SU-DHL-6 (cell line): ENCODE measurements around the gene HNRNPAB.

ENCODE experiments used
- EZH2phosphoT487 ChIP-seq: fragments of 200-600 bp; sonication (generic), shearing (Covaris generic); conservative IDR thresholded peaks from 2 replicates; pipeline ENCODE4 v1.6.1; 2018; ENCODE audit warnings: mild to moderate bottlenecking, antibody characterized with exemption, low read length, moderate library complexity, mixed read lengths
- TF ChIP-seq, protein P1 (sequence below): fragments of 200-600 bp; sonication (generic); IDR thresholded peaks from one replicate; pipeline ENCODE4 v1.5.1; 2017; ENCODE audit warnings: antibody characterized with exemption, mild to moderate bottlenecking, low read length, moderate library complexity; ENCODE audit not compliant: insufficient read depth, poor library complexity, severe bottlenecking

DNA sequence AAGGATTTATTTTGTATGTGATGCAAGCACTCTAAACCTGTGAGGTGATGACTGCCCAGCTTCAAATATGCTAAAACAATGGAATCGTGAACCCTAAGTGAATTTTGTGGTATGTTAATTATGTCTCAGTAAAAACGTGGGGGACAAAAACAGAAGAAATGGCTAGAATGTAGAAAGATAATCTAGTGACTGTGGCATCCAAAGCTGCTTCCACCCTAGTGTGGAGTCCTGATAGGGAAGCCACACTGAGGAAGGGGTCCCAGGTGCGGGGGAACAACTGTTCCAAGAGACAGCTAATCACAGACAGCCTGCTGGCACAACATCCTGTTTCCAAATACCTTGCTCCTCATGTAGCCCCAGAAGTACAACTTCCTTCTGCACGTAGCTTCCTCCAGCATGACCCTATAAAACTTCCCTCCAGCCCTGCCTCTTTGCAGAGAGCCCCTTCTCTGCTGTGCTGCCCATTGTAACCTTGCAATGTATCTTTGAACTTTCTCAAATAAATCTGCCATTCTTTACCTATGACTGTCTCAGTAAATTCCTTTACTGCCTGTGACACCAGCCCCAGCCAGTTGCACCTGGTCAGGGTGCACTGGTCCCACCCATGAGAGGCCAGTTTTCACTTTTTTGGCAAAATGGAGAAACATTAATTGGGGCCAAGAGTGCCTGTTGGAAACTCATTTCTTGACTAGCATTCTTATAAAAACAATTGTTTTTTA lies 22.0 kb upstream of the HNRNPAB start:
- TF ChIP-seq, protein P1, sequence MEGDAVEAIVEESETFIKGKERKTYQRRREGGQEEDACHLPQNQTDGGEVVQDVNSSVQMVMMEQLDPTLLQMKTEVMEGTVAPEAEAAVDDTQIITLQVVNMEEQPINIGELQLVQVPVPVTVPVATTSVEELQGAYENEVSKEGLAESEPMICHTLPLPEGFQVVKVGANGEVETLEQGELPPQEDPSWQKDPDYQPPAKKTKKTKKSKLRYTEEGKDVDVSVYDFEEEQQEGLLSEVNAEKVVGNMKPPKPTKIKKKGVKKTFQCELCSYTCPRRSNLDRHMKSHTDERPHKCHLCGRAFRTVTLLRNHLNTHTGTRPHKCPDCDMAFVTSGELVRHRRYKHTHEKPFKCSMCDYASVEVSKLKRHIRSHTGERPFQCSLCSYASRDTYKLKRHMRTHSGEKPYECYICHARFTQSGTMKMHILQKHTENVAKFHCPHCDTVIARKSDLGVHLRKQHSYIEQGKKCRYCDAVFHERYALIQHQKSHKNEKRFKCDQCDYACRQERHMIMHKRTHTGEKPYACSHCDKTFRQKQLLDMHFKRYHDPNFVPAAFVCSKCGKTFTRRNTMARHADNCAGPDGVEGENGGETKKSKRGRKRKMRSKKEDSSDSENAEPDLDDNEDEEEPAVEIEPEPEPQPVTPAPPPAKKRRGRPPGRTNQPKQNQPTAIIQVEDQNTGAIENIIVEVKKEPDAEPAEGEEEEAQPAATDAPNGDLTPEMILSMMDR = no peak
- no peak for TF ChIP-seq EZH2phosphoT487
